Endothelial cell of umbilical vein (primary cell): ENCODE measurements around the gene ALLC. TPM values are rescaled to one million over a fixed set of nuclear protein-coding genes. Genes with fewer than 3 reads are reported as not detected.

Source experiments
- BruUV-seq: library from RNA; stranded (reverse); fragments of 400-500 nt; replicated peaks from 2 replicates; lab custom pipeline; 2021; lab: Mats Ljungman, UMichigan
- CTCF ChIA-PET: fragments of 300-600, 350-600 bp; sonication (Branson Sonifier 250); formaldehyde crosslinking; loops from one replicate; lab custom pipeline; 2021; ENCODE audit warnings: antibody characterized with exemption, inconsistent platforms; lab: Charles Lee
- POLR2A ChIA-PET: fragments of 300-600, 350-600 bp; sonication (Branson Sonifier 250); formaldehyde crosslinking; loops from one replicate; lab custom pipeline; 2021; ENCODE audit warnings: antibody characterized with exemption, inconsistent platforms; lab: Charles Lee
- DNase-seq: peaks from one replicate; pipeline ENCODE4 v3.0.0-alpha.2; 2011; ENCODE audit warnings: low read depth, low spot score
- FAIRE-seq: peaks from 2 replicates; lab custom pipeline; 2011; peaks lifted over from hg19 to GRCh38; lab: Jason Lieb, UNC
- H2AFZ ChIP-seq: 2 replicates; pipeline ENCODE4 v1.6.0; 2012; ENCODE audit warnings: low read depth, low read length, control low read depth, inconsistent platforms
- H3K27ac ChIP-seq: 2 replicates; pipeline ENCODE4 v1.5.1; 2011; ENCODE audit warnings: low read depth, mild to moderate bottlenecking, control low read depth, low read length, moderate library complexity; ENCODE audit not compliant: insufficient read depth
- H3K27me3 ChIP-seq, 2 experiments: 2 replicates each; pipeline versions ENCODE4 v1.6.0 to v1.6.1; 2011; ENCODE audit warnings: low read length in 2 of 2, mixed read lengths in 1 of 2; ENCODE audit not compliant: control insufficient read depth in 2 of 2, insufficient read depth in 2 of 2
- H3K36me3 ChIP-seq, 2 experiments: 2 replicates in 1 of 2; 3 replicates in 1 of 2; pipeline ENCODE4 v1.5.1; 2011; ENCODE audit warnings: low read length in 2 of 2, mild to moderate bottlenecking in 1 of 2, moderate library complexity in 1 of 2; ENCODE audit not compliant: control insufficient read depth in 2 of 2, insufficient read depth in 2 of 2; ENCODE audit errors: extremely low read depth in 1 of 2
- H3K4me1 ChIP-seq: 3 replicates; pipeline ENCODE4 v1.5.1; 2011; ENCODE audit warnings: mild to moderate bottlenecking, low read length; ENCODE audit not compliant: control insufficient read depth, insufficient read depth; ENCODE audit errors: extremely low read depth
- H3K4me2 ChIP-seq: 2 replicates; pipeline ENCODE4 v1.6.1; 2011; ENCODE audit warnings: low read length, control low read depth, mixed read lengths; ENCODE audit not compliant: insufficient read depth
- H3K4me3 ChIP-seq, 3 experiments: fragments of 200-600 bp in 1 of 3; sonication (generic), shearing (Covaris generic) in 1 of 3; replicated peaks in 1 of 3; 2 replicates each; pipeline ENCODE4 v1.5.1; 2011 to 2016; ENCODE audit warnings: control low read depth in 3 of 3, low read length in 3 of 3, mild to moderate bottlenecking in 2 of 3, inconsistent platforms in 1 of 3, low read depth in 1 of 3, moderate library complexity in 1 of 3; ENCODE audit not compliant: insufficient read depth in 1 of 3
- H3K79me2 ChIP-seq: 2 replicates; pipeline ENCODE4 v1.6.0; 2012; ENCODE audit warnings: low read length, inconsistent platforms; ENCODE audit not compliant: control insufficient read depth, insufficient read depth
- H3K9ac ChIP-seq: replicated peaks from 2 replicates; pipeline ENCODE3; 2011; ENCODE audit warnings: low read length, control low read depth; ENCODE audit not compliant: insufficient read depth; ENCODE audit errors: extremely low read depth
- H3K9me1 ChIP-seq: replicated peaks from 3 replicates; pipeline ENCODE4 v1.6.0; 2011; ENCODE audit warnings: mild to moderate bottlenecking, low read length; ENCODE audit not compliant: control insufficient read depth, insufficient read depth; ENCODE audit errors: extremely low read depth
- H3K9me3 ChIP-seq: replicated peaks from 2 replicates; pipeline ENCODE4 v1.5.1; 2012; ENCODE audit warnings: low read length, inconsistent platforms; ENCODE audit not compliant: control insufficient read depth, insufficient read depth
- H4K20me1 ChIP-seq: replicated peaks from 2 replicates; pipeline ENCODE3; 2011; ENCODE audit warnings: mild to moderate bottlenecking, low read length; ENCODE audit not compliant: control insufficient read depth, insufficient read depth; ENCODE audit errors: extremely low read depth
- EZH2 ChIP-seq: IDR thresholded peaks from 2 replicates; pipeline ENCODE4 v1.6.1; 2012; ENCODE audit warnings: borderline replicate concordance, low read depth, mild to moderate bottlenecking, moderate library complexity, low read length, inconsistent platforms; ENCODE audit not compliant: severe bottlenecking
- FOS ChIP-seq: IDR thresholded peaks from 2 replicates; pipeline ENCODE4 v1.6.1; 2011; ENCODE audit warnings: mild to moderate bottlenecking, low read length, moderate library complexity, borderline replicate concordance; ENCODE audit not compliant: insufficient read depth
- GATA2 ChIP-seq: IDR thresholded peaks from 2 replicates; pipeline ENCODE4 v1.7.0; 2011; ENCODE audit warnings: low read depth, mild to moderate bottlenecking, moderate library complexity, mixed read lengths, low read length; ENCODE audit not compliant: insufficient read length, insufficient read depth
- JUN ChIP-seq: IDR thresholded peaks from 2 replicates; pipeline ENCODE4 v1.6.1; 2011; ENCODE audit warnings: borderline replicate concordance, low read depth; ENCODE audit not compliant: insufficient read length, insufficient read depth
- MAX ChIP-seq: IDR thresholded peaks from 2 replicates; pipeline ENCODE4 v1.6.1; 2011; ENCODE audit not compliant: insufficient read depth, insufficient read length
- MYC ChIP-seq: IDR thresholded peaks from one replicate; pipeline ENCODE4 v1.6.1; 2011; ENCODE audit warnings: mild to moderate bottlenecking, low read depth, low read length
- POLR2A ChIP-seq: IDR thresholded peaks from 2 replicates; pipeline ENCODE4 v1.6.1; 2012; ENCODE audit warnings: low read depth, mild to moderate bottlenecking, control low read depth, low read length
- POLR2AphosphoS5 ChIP-seq: IDR thresholded peaks from 2 replicates; pipeline ENCODE4 v1.6.1; 2012; ENCODE audit warnings: low read depth, mild to moderate bottlenecking, control low read depth, low read length, moderate library complexity; ENCODE audit not compliant: insufficient read depth
- dilution Hi-C: fragments of 300-500 bp; cut with MboI; formaldehyde crosslinking; loops from one replicate; pipeline ENCODE4 v1.15.0; 2019; ENCODE audit warnings: low sequenced_read_pairs; ENCODE audit not compliant: extremely low pct_ligation_motif_present
- intact Hi-C: fragments of 100-400 bp; cut with micrococcal nuclease; formaldehyde crosslinking; loops from one replicate; pipeline ENCODE4 v1.10.0; 2022
- polyA plus RNA-seq, 4 experiments: library from polyadenylated mRNA; depleted of rRNA in 3 of 4; stranded (reverse) in 3 of 4; unstranded in 1 of 4; fragments of >200 nt; gene quantifications; 2 replicates each; pipeline versions ENCODE4 v1.2.1 to v1.2.3, GENCODE V29; 2011 to 2012; ENCODE audit warnings: missing spikeins in 1 of 4
- total RNA-seq: library from RNA; stranded (reverse); gene quantifications from 2 replicates; pipeline ENCODE4 v1.2.3, GENCODE V29; 2021
- TF ChIP-seq, protein P1 (sequence below), 2 donors: IDR thresholded peaks; 1 replicate in 1 of 2; 2 replicates in 1 of 2; pipeline ENCODE4 v1.5.1; 2011; ENCODE audit warnings: low read length in 2 of 2, mild to moderate bottlenecking in 2 of 2, moderate library complexity in 2 of 2, control low read depth in 1 of 2, inconsistent platforms in 1 of 2, low read depth in 1 of 2; ENCODE audit not compliant: insufficient read depth in 1 of 2; ENCODE audit errors: extremely low read depth in 1 of 2

Gene ALLC
- total and polyA plus RNA-seq, 2 donors (not counting 3 experiments of a cell fraction or from before 2014, with no cell fraction given), result not detected

- BruUV-seq, result no TSS peak
- Histone ChIP-seq H3K4me2 (no peak overlapping the region), H3K27me3 (no peaks in the 10 kb centered on the region), H3K27ac (no peak overlapping the region), H3K4me3 (no peak overlapping the region), H3K36me3 (no peaks in the 10 kb centered on the region), H2AFZ (no peak overlapping the region), H3K9ac (no peak overlapping the region), H3K9me3 (no peaks in the 10 kb centered on the region), H3K9me1 (no peaks in the 10 kb centered on the region), H4K20me1 (no peaks in the 10 kb centered on the region), H3K4me1 (no peaks in the 10 kb centered on the region), H3K79me2 (no peaks in the 10 kb centered on the region)
- no peak for DNase-seq
- dilution Hi-C loops (no loop called here), intact Hi-C loops (no loop called here)
- TF ChIP-seq, protein P1, sequence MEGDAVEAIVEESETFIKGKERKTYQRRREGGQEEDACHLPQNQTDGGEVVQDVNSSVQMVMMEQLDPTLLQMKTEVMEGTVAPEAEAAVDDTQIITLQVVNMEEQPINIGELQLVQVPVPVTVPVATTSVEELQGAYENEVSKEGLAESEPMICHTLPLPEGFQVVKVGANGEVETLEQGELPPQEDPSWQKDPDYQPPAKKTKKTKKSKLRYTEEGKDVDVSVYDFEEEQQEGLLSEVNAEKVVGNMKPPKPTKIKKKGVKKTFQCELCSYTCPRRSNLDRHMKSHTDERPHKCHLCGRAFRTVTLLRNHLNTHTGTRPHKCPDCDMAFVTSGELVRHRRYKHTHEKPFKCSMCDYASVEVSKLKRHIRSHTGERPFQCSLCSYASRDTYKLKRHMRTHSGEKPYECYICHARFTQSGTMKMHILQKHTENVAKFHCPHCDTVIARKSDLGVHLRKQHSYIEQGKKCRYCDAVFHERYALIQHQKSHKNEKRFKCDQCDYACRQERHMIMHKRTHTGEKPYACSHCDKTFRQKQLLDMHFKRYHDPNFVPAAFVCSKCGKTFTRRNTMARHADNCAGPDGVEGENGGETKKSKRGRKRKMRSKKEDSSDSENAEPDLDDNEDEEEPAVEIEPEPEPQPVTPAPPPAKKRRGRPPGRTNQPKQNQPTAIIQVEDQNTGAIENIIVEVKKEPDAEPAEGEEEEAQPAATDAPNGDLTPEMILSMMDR (IDR thresholded peaks at IDR 0.05; ENCODE audit: extremely low read depth in 1 of 2, insufficient read depth in 1 of 2, low read depth in 1 of 2, low read length in 2 of 2), result no peak
- no peak for TF ChIP-seq POLR2AphosphoS5
- TF ChIP-seq JUN, result no peak
- TF ChIP-seq MYC, result no peak
- TF ChIP-seq MAX, result no peak
- no peak for TF ChIP-seq POLR2A
- no peak for TF ChIP-seq EZH2
- TF ChIP-seq FOS, result no peak
- TF ChIP-seq GATA2, result no peak
- ChIA-PET CTCF (no interaction called here), POLR2A (no interaction called here)
- FAIRE-seq, result no peak
These were observed 46.4 kb upstream of the ALLC start for GRCh38 chr2:3611589-3611988.
